ENCODE data around the gene TERF2IP. TPM values are rescaled to one million over a fixed set of nuclear protein-coding genes. Genes with fewer than 3 reads are reported as not detected.
A peak's percentile ranks its signal among the peaks of the same experiment; 100 is the strongest.

The TERF2IP gene, protein sequence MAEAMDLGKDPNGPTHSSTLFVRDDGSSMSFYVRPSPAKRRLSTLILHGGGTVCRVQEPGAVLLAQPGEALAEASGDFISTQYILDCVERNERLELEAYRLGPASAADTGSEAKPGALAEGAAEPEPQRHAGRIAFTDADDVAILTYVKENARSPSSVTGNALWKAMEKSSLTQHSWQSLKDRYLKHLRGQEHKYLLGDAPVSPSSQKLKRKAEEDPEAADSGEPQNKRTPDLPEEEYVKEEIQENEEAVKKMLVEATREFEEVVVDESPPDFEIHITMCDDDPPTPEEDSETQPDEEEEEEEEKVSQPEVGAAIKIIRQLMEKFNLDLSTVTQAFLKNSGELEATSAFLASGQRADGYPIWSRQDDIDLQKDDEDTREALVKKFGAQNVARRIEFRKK
- 10 to 100 TPM; 78.6 to 79.4 TPM for total RNA-seq

- POLR2A ChIA-PET = interaction anchor here (0.5 to 4.4 kb wide), 27 partner anchors 8 to 1565 kb away, joined by 3 to 95 read pairs (median 5); partner anchors contain the start of genes ADAT1, CFDP1, GABARAPL2 and MON1B
- Mint-ChIP-seq H3K4me3 (peak within 1 kb of the TSS; percentile 99), H3K27ac (peak within 1 kb of the TSS; percentile 98), H3K4me1 (peaks cover 53% of the 10 kb centered on the region), H3K9me3 (no peaks in the 10 kb centered on the region), H3K36me3 (peaks cover 16% of the 10 kb centered on the region), H3K27me3 (no peaks in the 10 kb centered on the region)
- peak; percentile 95 for DNase-seq
- peak; percentile 93 for ATAC-seq (ENCODE audit: low read depth)
These were observed at the start of gene TERF2IP, which contains the start of gene KARS1 for GRCh38 chr16:75647492-75648264. Gene TERF2IP, plus strand, starts transcription at chr16:75647773. Its CDS starts 110 bp downstream, at chr16:75647883. Gene KARS1, minus strand, starts transcription at chr16:75647665. Its CDS starts 26 bp downstream, at chr16:75647639.

DNA sequence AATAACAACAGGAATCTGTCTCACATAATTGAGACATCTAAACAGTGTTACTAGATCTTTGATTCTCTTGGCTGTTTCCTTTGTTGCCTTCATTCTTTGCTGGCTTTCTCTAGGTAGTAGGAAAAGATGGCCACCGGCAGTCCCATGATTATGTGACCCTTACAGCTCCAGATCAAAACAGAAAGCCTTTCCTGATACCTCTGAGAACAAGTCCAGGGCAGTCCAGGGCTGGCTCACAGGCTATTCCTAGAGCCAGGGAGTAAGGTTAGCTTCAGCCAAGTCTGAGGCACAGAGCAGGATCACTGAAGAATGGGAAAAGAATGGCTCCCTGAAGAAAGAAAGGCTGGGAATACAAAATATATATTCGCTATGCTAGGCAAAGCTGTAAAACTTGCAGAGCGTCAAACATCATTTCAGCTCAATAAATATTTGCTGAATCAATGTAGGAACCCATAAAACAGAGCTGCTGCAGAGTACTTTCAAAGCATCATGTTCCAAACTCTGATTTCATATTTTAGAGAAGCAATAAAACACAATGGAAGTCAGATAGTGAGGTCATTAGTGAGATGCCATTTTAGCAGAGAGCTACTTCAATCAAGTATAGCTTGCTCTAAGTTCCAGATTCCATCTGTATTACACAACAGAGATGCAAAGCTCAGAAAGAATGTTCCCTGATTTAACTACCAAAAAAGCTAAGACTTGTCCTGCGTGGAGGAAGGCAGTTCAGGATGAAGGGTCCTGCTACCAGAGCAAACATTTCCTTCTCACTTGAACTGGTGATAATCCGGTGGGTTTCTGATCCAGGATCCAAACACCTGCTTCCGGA lies 47.9 kb upstream of the TERF2IP start:
- POLR2A ChIA-PET = no interaction called here
- peaks cover 10% of the 10 kb centered on the region for H3K9me3 Mint-ChIP-seq
- no peaks in the 10 kb centered on the region for H3K27me3 Mint-ChIP-seq
- no peak overlapping the region for H3K27ac Mint-ChIP-seq
- no peak for DNase-seq
- ATAC-seq (ENCODE audit: low read depth) = no peak
- peaks cover 3% of the 10 kb centered on the region for H3K4me1 Mint-ChIP-seq
- H3K4me3 Mint-ChIP-seq = no peak overlapping the region
- H3K36me3 Mint-ChIP-seq = peaks cover 59% of the 10 kb centered on the region

DNA sequence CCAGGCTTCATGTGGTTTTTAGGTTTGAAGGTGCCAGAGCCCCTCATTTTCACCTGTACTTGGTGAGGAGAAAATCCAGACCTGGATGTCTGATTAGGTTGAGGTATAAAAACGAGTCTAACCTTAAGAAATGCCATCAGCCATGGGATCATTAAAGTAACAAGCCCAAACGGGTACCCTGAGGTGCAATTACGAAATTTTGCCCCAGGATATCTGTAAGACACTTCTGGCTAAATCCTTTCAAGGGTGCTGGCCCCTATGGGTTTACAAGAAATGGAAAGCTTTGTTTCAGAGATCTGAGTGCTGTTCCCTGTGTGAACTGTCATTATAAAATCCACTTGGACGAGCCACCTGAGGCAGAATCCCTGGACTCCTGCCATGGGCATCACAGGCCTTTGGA lies 44.3 kb upstream of the TERF2IP start:
- no peak overlapping the region for H3K27ac Mint-ChIP-seq
- peaks cover 9% of the 10 kb centered on the region for H3K9me3 Mint-ChIP-seq
- DNase-seq (no peak), ATAC-seq (ENCODE audit: low read depth) (no peak)
- POLR2A ChIA-PET = no interaction called here
- no peak overlapping the region for H3K4me3 Mint-ChIP-seq
- no peaks in the 10 kb centered on the region for H3K27me3 Mint-ChIP-seq
- no peaks in the 10 kb centered on the region for H3K4me1 Mint-ChIP-seq
- H3K36me3 Mint-ChIP-seq = peaks cover 64% of the 10 kb centered on the region

- H3K9me3 Mint-ChIP-seq = peaks cover 9% of the 10 kb centered on the region
- H3K4me1 Mint-ChIP-seq = no peaks in the 10 kb centered on the region
- H3K36me3 Mint-ChIP-seq = peaks cover 48% of the 10 kb centered on the region
- POLR2A ChIA-PET = interaction anchor here (0.8 kb wide), 1 partner anchor 41 kb away, joined by 4 read pairs; the partner anchor contains the start of genes KARS1 and TERF2IP
- ATAC-seq (ENCODE audit: low read depth) (no peak), DNase-seq (no peak)
- no peak overlapping the region for H3K27ac Mint-ChIP-seq
- H3K4me3 Mint-ChIP-seq = no peak overlapping the region
- H3K27me3 Mint-ChIP-seq = no peaks in the 10 kb centered on the region
These were observed 41.1 kb upstream of the TERF2IP start for GRCh38 chr16:75606507-75606906.

GRCh38 chr16:75614066-75614897 lies 33.3 kb upstream of the TERF2IP start:
- Mint-ChIP-seq H3K4me1 (peaks cover 1% of the 10 kb centered on the region), H3K27me3 (no peaks in the 10 kb centered on the region), H3K4me3 (no peak overlapping the region), H3K36me3 (peaks cover 30% of the 10 kb centered on the region), H3K27ac (no peak overlapping the region), H3K9me3 (no peaks in the 10 kb centered on the region)
- POLR2A ChIA-PET = no interaction called here
- no peak for DNase-seq
- ATAC-seq (ENCODE audit: low read depth) = no peak

DNA sequence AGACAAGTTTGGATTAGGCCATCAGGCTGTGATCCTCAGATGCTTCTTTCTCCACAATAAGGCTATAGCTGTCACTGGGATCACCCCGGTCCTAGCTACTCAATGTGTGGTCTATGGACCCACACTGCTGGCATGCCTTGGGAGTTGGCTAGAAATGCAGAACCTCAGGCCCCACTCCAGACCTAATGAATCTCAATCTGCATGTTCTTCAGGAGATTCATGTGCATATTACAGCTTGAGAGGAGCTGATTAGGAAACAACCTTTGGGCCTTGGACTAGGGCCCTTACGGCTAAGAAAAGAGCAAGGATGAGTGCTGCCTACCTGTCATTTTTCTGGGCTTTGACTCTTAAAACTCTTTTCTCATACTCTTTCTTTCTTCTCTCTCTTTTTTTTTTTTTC lies 32.0 kb upstream of the TERF2IP start:
- no peak overlapping the region for H3K4me3 Mint-ChIP-seq
- POLR2A ChIA-PET = no interaction called here
- DNase-seq (no peak), ATAC-seq (ENCODE audit: low read depth) (no peak)
- H3K27ac Mint-ChIP-seq = no peak overlapping the region
- no peaks in the 10 kb centered on the region for H3K27me3 Mint-ChIP-seq
- H3K36me3 Mint-ChIP-seq = peaks cover 34% of the 10 kb centered on the region
- H3K4me1 Mint-ChIP-seq = peaks cover 3% of the 10 kb centered on the region
- no peaks in the 10 kb centered on the region for H3K9me3 Mint-ChIP-seq

DNA sequence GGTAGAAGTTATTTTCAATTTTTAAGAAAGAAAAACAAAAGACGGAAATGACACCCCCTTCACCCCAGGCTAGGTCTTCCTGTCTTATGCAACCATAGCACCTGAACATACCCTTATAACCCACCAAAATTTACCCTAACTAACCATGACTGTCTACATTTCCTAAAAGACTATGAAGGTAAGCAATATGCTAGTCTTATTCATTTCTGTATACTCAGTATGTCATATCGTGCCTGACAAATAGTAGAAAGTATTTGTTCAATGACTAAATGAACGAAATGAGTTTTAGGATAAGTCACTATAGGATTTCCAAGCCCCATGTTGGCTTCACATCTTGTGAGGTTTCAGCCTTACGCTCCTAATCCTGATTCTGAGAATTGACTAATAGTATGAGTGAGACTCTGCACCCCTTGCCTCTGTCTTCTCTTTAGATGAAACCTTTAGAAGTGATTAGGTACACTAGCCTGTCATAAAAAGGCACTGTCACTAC lies 31.0 kb upstream of the TERF2IP start:
- ATAC-seq (ENCODE audit: low read depth) (no peak), DNase-seq (no peak)
- Mint-ChIP-seq H3K9me3 (no peaks in the 10 kb centered on the region), H3K4me3 (no peak overlapping the region), H3K4me1 (peaks cover 12% of the 10 kb centered on the region), H3K36me3 (peaks cover 34% of the 10 kb centered on the region), H3K27ac (peak overlapping the region; percentile 71), H3K27me3 (no peaks in the 10 kb centered on the region)
- POLR2A ChIA-PET = interaction anchor here (0.6 kb wide), 1 partner anchor 55 kb away, joined by 4 read pairs; no protein-coding TSS in a partner anchor

DNA sequence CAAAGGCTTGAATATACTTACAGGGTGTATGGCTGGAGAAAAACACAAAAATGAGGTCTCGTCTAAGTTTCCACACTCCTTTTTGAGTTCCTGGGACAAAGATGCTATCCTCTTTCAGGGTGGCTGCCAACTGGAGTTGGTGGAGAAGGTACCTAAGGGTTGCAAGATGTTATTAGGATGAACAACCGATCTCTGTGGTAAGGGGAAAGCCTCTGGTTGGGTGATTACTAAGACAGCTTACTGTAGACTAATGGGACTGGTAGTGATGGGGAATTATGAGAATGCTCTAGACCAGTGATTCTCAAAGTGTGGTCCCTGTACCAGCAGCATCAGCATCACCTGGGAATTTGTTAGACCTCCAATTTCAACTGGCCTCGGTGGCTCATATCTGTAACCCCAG lies 30.5 kb upstream of the TERF2IP start:
- POLR2A ChIA-PET = interaction anchor here (0.5 kb wide), 1 partner anchor 31 kb away, joined by 3 read pairs; no protein-coding TSS in a partner anchor
- ATAC-seq (ENCODE audit: low read depth) = no peak
- H3K4me1 Mint-ChIP-seq = peaks cover 18% of the 10 kb centered on the region

GRCh38 chr16:75618780-75619179 lies 28.8 kb upstream of the TERF2IP start:
- no peaks in the 10 kb centered on the region for H3K9me3 Mint-ChIP-seq
- no peak overlapping the region for H3K4me3 Mint-ChIP-seq
- H3K36me3 Mint-ChIP-seq = peaks cover 28% of the 10 kb centered on the region
- no peak for ATAC-seq (ENCODE audit: low read depth)
- no peak overlapping the region for H3K27ac Mint-ChIP-seq
- DNase-seq = no peak
- H3K27me3 Mint-ChIP-seq = no peaks in the 10 kb centered on the region
- POLR2A ChIA-PET = interaction anchor here (5.3 kb wide), 1 partner anchor 30 kb away, joined by 95 read pairs; the partner anchor contains the start of genes KARS1 and TERF2IP
- peaks cover 23% of the 10 kb centered on the region for H3K4me1 Mint-ChIP-seq

More for the DNA sequence above, 30.5 kb upstream of the TERF2IP start:
- Mint-ChIP-seq H3K9me3 (no peaks in the 10 kb centered on the region), H3K27me3 (no peaks in the 10 kb centered on the region), H3K36me3 (peaks cover 33% of the 10 kb centered on the region), H3K4me3 (no peak overlapping the region), H3K27ac (no peak overlapping the region)
- no peak for DNase-seq

GRCh38 chr16:75620326-75621169 lies 27.0 kb upstream of the TERF2IP start:
- no peak for DNase-seq
- Mint-ChIP-seq H3K9me3 (no peaks in the 10 kb centered on the region), H3K27ac (peak overlapping the region; percentile 4), H3K27me3 (no peaks in the 10 kb centered on the region), H3K4me3 (peak overlapping the region; percentile 9), H3K36me3 (peaks cover 25% of the 10 kb centered on the region), H3K4me1 (peaks cover 25% of the 10 kb centered on the region)
- POLR2A ChIA-PET = interaction anchor here (2.9 to 5.3 kb wide), 2 partner anchors 28 to 104 kb away, joined by 19 to 95 read pairs; partner anchors contain the start of genes KARS1 and TERF2IP
- no peak for ATAC-seq (ENCODE audit: low read depth)

DNA sequence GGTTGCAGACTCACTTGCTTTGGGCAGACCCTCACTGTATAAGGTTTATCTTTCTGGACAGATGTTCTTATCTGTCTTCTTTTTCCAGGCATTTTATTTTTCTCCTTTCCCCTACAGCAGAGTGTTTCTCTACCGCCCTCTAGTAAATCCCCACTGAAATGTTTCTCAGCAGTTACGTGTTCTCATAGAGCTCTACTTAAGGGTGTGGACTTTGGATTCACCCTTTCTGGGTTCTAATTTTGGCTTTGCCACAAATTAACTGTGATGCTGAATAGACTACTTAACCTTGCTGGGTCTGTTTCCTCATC lies 26.4 kb upstream of the TERF2IP start:
- POLR2A ChIA-PET = interaction anchor here (0.7 to 5.3 kb wide), 3 partner anchors 27 to 104 kb away, joined by 3 to 95 read pairs (median 19); partner anchors contain the start of genes KARS1, TERF2IP and TMEM231
- DNase-seq (no peak), ATAC-seq (ENCODE audit: low read depth) (no peak)
- peaks cover 26% of the 10 kb centered on the region for H3K36me3 Mint-ChIP-seq
- peak overlapping the region; percentile 9 for H3K4me3 Mint-ChIP-seq
- H3K9me3 Mint-ChIP-seq = no peaks in the 10 kb centered on the region
- peak overlapping the region; percentile 4 for H3K27ac Mint-ChIP-seq
- H3K4me1 Mint-ChIP-seq = peaks cover 25% of the 10 kb centered on the region
- no peaks in the 10 kb centered on the region for H3K27me3 Mint-ChIP-seq
